ENCODE results near the gene CENPC.
"Not testable (repeated sequence)": the region's sequence is repeated elsewhere in the genome, so short reads cannot be mapped to it uniquely, and the experiment has no call there.

Gene CENPC

GRCh38 chr4:67558493-67558892 lies 13.2 kb upstream of the CENPC start, which contains the start of gene STAP1:
Gene STAP1, plus strand, starts transcription at chr4:67558727. Its CDS starts 83 bp downstream, at chr4:67558810.
- peak within 1 kb of the TSS; percentile 72 for H3K4me3 ChIP-seq (replicated peaks; ENCODE audit: low read depth, low read length)

GRCh38 chr4:67556436-67556835 lies 11.1 kb upstream of the CENPC start:
- DNase-seq (ENCODE audit: extremely low read depth, insufficient read length): no peak
- Histone ChIP-seq H3K36me3 (ENCODE audit: control insufficient read depth, insufficient read depth, low read length) (no peaks in the 10 kb centered on the region), H3K4me3 (replicated peaks; ENCODE audit: low read depth, low read length) (no peak overlapping the region), H3K27me3 (replicated peaks; ENCODE audit: control insufficient read depth, insufficient read depth, low read length) (no peaks in the 10 kb centered on the region)
- TF ChIP-seq CTCF (IDR thresholded peaks at IDR 0.05; ENCODE audit: insufficient read depth, low read length, poor library complexity, severe bottlenecking): no peak

More at GRCh38 chr4:67558493-67558892, 13.2 kb upstream of the CENPC start, which contains the start of gene STAP1:
- Histone ChIP-seq H3K36me3 (ENCODE audit: control insufficient read depth, insufficient read depth, low read length) (no peaks in the 10 kb centered on the region), H3K27me3 (replicated peaks; ENCODE audit: control insufficient read depth, insufficient read depth, low read length) (no peaks in the 10 kb centered on the region)
- TF ChIP-seq CTCF (IDR thresholded peaks at IDR 0.05; ENCODE audit: insufficient read depth, low read length, poor library complexity, severe bottlenecking): peak; percentile 5
- peak; percentile 59 for DNase-seq (ENCODE audit: extremely low read depth, insufficient read length)

GRCh38 chr4:67555447-67555846 lies 10.1 kb upstream of the CENPC start:
- DNase-seq (ENCODE audit: extremely low read depth, insufficient read length): no peak
- TF ChIP-seq CTCF (IDR thresholded peaks at IDR 0.05; ENCODE audit: insufficient read depth, low read length, poor library complexity, severe bottlenecking): no peak
- Histone ChIP-seq H3K4me3 (replicated peaks; ENCODE audit: low read depth, low read length) (no peak overlapping the region), H3K27me3 (replicated peaks; ENCODE audit: control insufficient read depth, insufficient read depth, low read length) (no peaks in the 10 kb centered on the region), H3K36me3 (ENCODE audit: control insufficient read depth, insufficient read depth, low read length) (no peaks in the 10 kb centered on the region)

- no peak for TF ChIP-seq CTCF (IDR thresholded peaks at IDR 0.05; ENCODE audit: insufficient read depth, low read length, poor library complexity, severe bottlenecking)
- Histone ChIP-seq H3K27me3 (replicated peaks; ENCODE audit: control insufficient read depth, insufficient read depth, low read length) (no peaks in the 10 kb centered on the region), H3K36me3 (ENCODE audit: control insufficient read depth, insufficient read depth, low read length) (no peaks in the 10 kb centered on the region), H3K4me3 (replicated peaks; ENCODE audit: low read depth, low read length) (no peak overlapping the region)
- no peak for DNase-seq (ENCODE audit: extremely low read depth, insufficient read length)
These were observed 8.8 kb upstream of the CENPC start for GRCh38 chr4:67554096-67554495.

- H3K27me3 ChIP-seq (replicated peaks; ENCODE audit: control insufficient read depth, insufficient read depth, low read length); DNase-seq (ENCODE audit: extremely low read depth, insufficient read length); H3K4me3 ChIP-seq (replicated peaks; ENCODE audit: low read depth, low read length); H3K36me3 ChIP-seq (ENCODE audit: control insufficient read depth, insufficient read depth, low read length): not testable (repeated sequence)
These were observed 7.0 kb upstream of the CENPC start for GRCh38 chr4:67552146-67552792.

GRCh38 chr4:67550857-67551256 lies 5.6 kb upstream of the CENPC start:
- peak; percentile 31 for DNase-seq (ENCODE audit: extremely low read depth, insufficient read length)
- no peaks in the 10 kb centered on the region for H3K27me3 ChIP-seq (replicated peaks; ENCODE audit: control insufficient read depth, insufficient read depth, low read length)
- TF ChIP-seq CTCF (IDR thresholded peaks at IDR 0.05; ENCODE audit: insufficient read depth, low read length, poor library complexity, severe bottlenecking): no peak
- H3K36me3 ChIP-seq (ENCODE audit: control insufficient read depth, insufficient read depth, low read length): no peaks in the 10 kb centered on the region
- no peak overlapping the region for H3K4me3 ChIP-seq (replicated peaks; ENCODE audit: low read depth, low read length)
